IPS-15b (cell line): ENCODE results near the gene SLC39A11.

Experiments
- H3K27me3 ChIP-seq: one replicate; pipeline ENCODE4 v1.6.1; 2013; ENCODE audit warnings: low read length; ENCODE audit not compliant: control insufficient read depth, insufficient read depth
- H3K36me3 ChIP-seq: one replicate; pipeline ENCODE4 v1.6.1; 2013; ENCODE audit warnings: low read length; ENCODE audit not compliant: control insufficient read depth, insufficient read depth
- H3K4me1 ChIP-seq: one replicate; pipeline ENCODE4 v1.6.1; 2013; ENCODE audit warnings: mild to moderate bottlenecking, low read length; ENCODE audit not compliant: control insufficient read depth, insufficient read depth
- H3K4me3 ChIP-seq: one replicate; pipeline ENCODE4 v1.5.1; 2013; ENCODE audit warnings: low read depth, low read length
- H3K9ac ChIP-seq: one replicate; pipeline ENCODE4 v1.6.1; 2013; ENCODE audit warnings: low read depth, mild to moderate bottlenecking, low read length
- H3K9me3 ChIP-seq: one replicate; pipeline ENCODE4 v1.6.1; 2013; ENCODE audit warnings: mild to moderate bottlenecking, low read length; ENCODE audit not compliant: control insufficient read depth, insufficient read depth

Gene SLC39A11

GRCh38 chr17:72751746-72752145 lies 340.7 kb downstream of the SLC39A11 start:
- H3K9me3 ChIP-seq = no peaks in the 10 kb centered on the region
- no peak overlapping the region for H3K9ac ChIP-seq
- no peaks in the 10 kb centered on the region for H3K36me3 ChIP-seq
- no peaks in the 10 kb centered on the region for H3K4me1 ChIP-seq
- H3K27me3 ChIP-seq = no peaks in the 10 kb centered on the region
- H3K4me3 ChIP-seq = no peak overlapping the region

GRCh38 chr17:72749119-72749572 lies 343.3 kb downstream of the SLC39A11 start:
- H3K9me3 ChIP-seq = no peaks in the 10 kb centered on the region
- no peaks in the 10 kb centered on the region for H3K4me1 ChIP-seq
- H3K4me3 ChIP-seq = no peak overlapping the region
- no peak overlapping the region for H3K9ac ChIP-seq
- H3K27me3 ChIP-seq = no peaks in the 10 kb centered on the region
- H3K36me3 ChIP-seq = no peaks in the 10 kb centered on the region

- Histone ChIP-seq H3K9me3 (no peaks in the 10 kb centered on the region), H3K36me3 (no peaks in the 10 kb centered on the region), H3K4me3 (no peak overlapping the region), H3K9ac (no peak overlapping the region), H3K27me3 (no peaks in the 10 kb centered on the region), H3K4me1 (peaks cover 9% of the 10 kb centered on the region)
Observed at GRCh38 chr17:72747501-72747900, 345.0 kb downstream of the SLC39A11 start.

GRCh38 chr17:72745241-72745640 lies 347.2 kb downstream of the SLC39A11 start:
- peaks cover 9% of the 10 kb centered on the region for H3K4me1 ChIP-seq
- H3K27me3 ChIP-seq = no peaks in the 10 kb centered on the region
- no peak overlapping the region for H3K9ac ChIP-seq
- no peak overlapping the region for H3K4me3 ChIP-seq
- H3K9me3 ChIP-seq = no peaks in the 10 kb centered on the region
- no peaks in the 10 kb centered on the region for H3K36me3 ChIP-seq

GRCh38 chr17:72743037-72743467 lies 349.4 kb downstream of the SLC39A11 start:
- H3K27me3 ChIP-seq = no peaks in the 10 kb centered on the region
- no peak overlapping the region for H3K4me3 ChIP-seq
- no peak overlapping the region for H3K9ac ChIP-seq
- no peaks in the 10 kb centered on the region for H3K9me3 ChIP-seq
- H3K36me3 ChIP-seq = no peaks in the 10 kb centered on the region
- H3K4me1 ChIP-seq = peaks cover 9% of the 10 kb centered on the region

- no peaks in the 10 kb centered on the region for H3K4me1 ChIP-seq
- H3K9me3 ChIP-seq = no peaks in the 10 kb centered on the region
- H3K9ac ChIP-seq = no peak overlapping the region
- no peak overlapping the region for H3K4me3 ChIP-seq
- no peaks in the 10 kb centered on the region for H3K27me3 ChIP-seq
- H3K36me3 ChIP-seq = no peaks in the 10 kb centered on the region
Observed at GRCh38 chr17:72737151-72737690, 355.3 kb downstream of the SLC39A11 start.

- Histone ChIP-seq H3K36me3 (no peaks in the 10 kb centered on the region), H3K4me1 (no peaks in the 10 kb centered on the region), H3K9me3 (no peaks in the 10 kb centered on the region), H3K27me3 (no peaks in the 10 kb centered on the region), H3K4me3 (no peak overlapping the region), H3K9ac (no peak overlapping the region)
Observed at GRCh38 chr17:72735592-72735991, 356.9 kb downstream of the SLC39A11 start.

- H3K4me3 ChIP-seq = no peak overlapping the region
- no peaks in the 10 kb centered on the region for H3K36me3 ChIP-seq
- no peaks in the 10 kb centered on the region for H3K9me3 ChIP-seq
- no peaks in the 10 kb centered on the region for H3K4me1 ChIP-seq
- H3K27me3 ChIP-seq = no peaks in the 10 kb centered on the region
- H3K9ac ChIP-seq = no peak overlapping the region
Observed at GRCh38 chr17:72735048-72735447, 357.4 kb downstream of the SLC39A11 start.

GRCh38 chr17:72734613-72735012 lies 357.9 kb downstream of the SLC39A11 start:
- Histone ChIP-seq H3K4me3 (no peak overlapping the region), H3K4me1 (no peaks in the 10 kb centered on the region), H3K9ac (no peak overlapping the region), H3K27me3 (no peaks in the 10 kb centered on the region), H3K9me3 (no peaks in the 10 kb centered on the region), H3K36me3 (no peaks in the 10 kb centered on the region)

GRCh38 chr17:72733619-72734282 lies 358.7 kb downstream of the SLC39A11 start:
- Histone ChIP-seq H3K9me3 (no peaks in the 10 kb centered on the region), H3K4me3 (no peak overlapping the region), H3K27me3 (no peaks in the 10 kb centered on the region), H3K36me3 (no peaks in the 10 kb centered on the region), H3K9ac (no peak overlapping the region), H3K4me1 (no peaks in the 10 kb centered on the region)

GRCh38 chr17:72732893-72733618 lies 359.4 kb downstream of the SLC39A11 start:
- H3K27me3 ChIP-seq = no peaks in the 10 kb centered on the region
- H3K36me3 ChIP-seq = no peaks in the 10 kb centered on the region
- no peak overlapping the region for H3K9ac ChIP-seq
- no peak overlapping the region for H3K4me3 ChIP-seq
- no peaks in the 10 kb centered on the region for H3K4me1 ChIP-seq
- H3K9me3 ChIP-seq = no peaks in the 10 kb centered on the region

GRCh38 chr17:72730077-72730476 lies 362.4 kb downstream of the SLC39A11 start:
- Histone ChIP-seq H3K9ac (no peak overlapping the region), H3K9me3 (no peaks in the 10 kb centered on the region), H3K4me1 (no peaks in the 10 kb centered on the region), H3K27me3 (no peaks in the 10 kb centered on the region), H3K36me3 (no peaks in the 10 kb centered on the region), H3K4me3 (no peak overlapping the region)
